ENCODE results near the gene SYK. TPM values are rescaled to one million over a fixed set of nuclear protein-coding genes. Genes with fewer than 3 reads are reported as not detected.
A peak's percentile ranks its signal among the peaks of the same experiment; 100 is the strongest.

SYK gene
- total and polyA plus RNA-seq, 2 donors (not counting 1 experiment from before 2014, with no cell fraction given) = 60.3 to 242 TPM

DNA sequence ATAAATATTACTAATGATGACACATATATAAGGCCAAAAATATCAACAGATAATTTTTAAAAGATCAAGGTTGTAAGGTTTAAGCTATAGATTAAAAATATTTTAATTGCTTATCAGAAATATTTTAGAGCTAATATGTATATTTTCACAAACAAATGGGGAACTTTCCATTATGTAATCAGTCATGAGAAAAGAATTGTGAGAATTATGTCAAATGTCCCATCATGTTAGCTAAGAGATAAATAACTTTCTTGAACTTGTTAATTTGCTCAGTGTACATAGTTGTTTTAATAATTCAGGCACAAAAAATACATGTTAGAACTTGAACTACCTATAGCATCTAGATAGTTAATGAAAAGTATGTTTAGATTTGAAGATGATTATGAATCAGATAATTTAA lies 67.7 kb downstream of the SYK start:
- Histone ChIP-seq H3K4me2 (replicated peaks; ENCODE audit: low read depth, low read length, poor library complexity, severe bottlenecking) (no peak overlapping the region), H3K9me3 (ENCODE audit: control extremely low read depth in 1 of 3, control insufficient read depth in 2 of 3, insufficient read depth in 1 of 3, low read length in 2 of 3) (no peaks in the 10 kb centered on the region), H3K36me3 (replicated peaks in 1 of 2; ENCODE audit: control extremely low read depth in 1 of 2, control insufficient read depth in 1 of 2, extremely low read depth in 1 of 2, insufficient read depth in 2 of 2, low read length in 1 of 2) (peaks cover 3 to 75% of the 10 kb centered on the region in 2 experiments), H3K27me3 (replicated peaks in 1 of 4; ENCODE audit: control extremely low read depth in 1 of 4, control insufficient read depth in 3 of 4, insufficient read depth in 4 of 4, low read length in 3 of 4) (no peaks in the 10 kb centered on the region), H3K9ac (ENCODE audit: low read length) (no peak overlapping the region), H3K79me2 (ENCODE audit: control insufficient read depth, insufficient read depth, low read length) (peaks cover 30% of the 10 kb centered on the region), H3K4me1 (ENCODE audit: control insufficient read depth in 2 of 2, insufficient read depth in 2 of 2, low read length in 2 of 2) (no peaks in the 10 kb centered on the region), H3K4me3 (ENCODE audit: control extremely low read depth in 1 of 5, extremely low read depth in 1 of 5, insufficient read depth in 1 of 5, low read depth in 2 of 5, low read length in 4 of 5) (no peak overlapping the region), H3K27ac (ENCODE audit: low read length in 2 of 2) (peak overlapping the region in 1 of 2 donors; percentile 35), H4K20me1 (ENCODE audit: control insufficient read depth, insufficient read depth, low read length, poor library complexity, severe bottlenecking) (peaks cover 33% of the 10 kb centered on the region), H2AFZ (ENCODE audit: insufficient read depth, low read depth, low read length, poor library complexity, severe bottlenecking) (no peak overlapping the region)
- H3K27ac Mint-ChIP-seq = no peak overlapping the region
- no peak for ATAC-seq (ENCODE audit: low read depth)
- TF ChIP-seq, protein P1, sequence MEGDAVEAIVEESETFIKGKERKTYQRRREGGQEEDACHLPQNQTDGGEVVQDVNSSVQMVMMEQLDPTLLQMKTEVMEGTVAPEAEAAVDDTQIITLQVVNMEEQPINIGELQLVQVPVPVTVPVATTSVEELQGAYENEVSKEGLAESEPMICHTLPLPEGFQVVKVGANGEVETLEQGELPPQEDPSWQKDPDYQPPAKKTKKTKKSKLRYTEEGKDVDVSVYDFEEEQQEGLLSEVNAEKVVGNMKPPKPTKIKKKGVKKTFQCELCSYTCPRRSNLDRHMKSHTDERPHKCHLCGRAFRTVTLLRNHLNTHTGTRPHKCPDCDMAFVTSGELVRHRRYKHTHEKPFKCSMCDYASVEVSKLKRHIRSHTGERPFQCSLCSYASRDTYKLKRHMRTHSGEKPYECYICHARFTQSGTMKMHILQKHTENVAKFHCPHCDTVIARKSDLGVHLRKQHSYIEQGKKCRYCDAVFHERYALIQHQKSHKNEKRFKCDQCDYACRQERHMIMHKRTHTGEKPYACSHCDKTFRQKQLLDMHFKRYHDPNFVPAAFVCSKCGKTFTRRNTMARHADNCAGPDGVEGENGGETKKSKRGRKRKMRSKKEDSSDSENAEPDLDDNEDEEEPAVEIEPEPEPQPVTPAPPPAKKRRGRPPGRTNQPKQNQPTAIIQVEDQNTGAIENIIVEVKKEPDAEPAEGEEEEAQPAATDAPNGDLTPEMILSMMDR (IDR thresholded peaks at IDR 0.05) = no peak
- TF ChIP-seq EZH2 (IDR thresholded peaks at IDR 0.05; ENCODE audit: borderline replicate concordance, insufficient read depth, low read depth, low read length, poor library complexity, severe bottlenecking) = no peak
- intact Hi-C loops (cut with micrococcal nuclease) = no loop called here
- H3K27me3 Mint-ChIP-seq = no peaks in the 10 kb centered on the region
- ChIA-PET CTCF (interaction anchor here (0.7 to 3.8 kb wide), 12 partner anchors 8 to 727 kb away, joined by 3 to 31 read pairs (median 6); no protein-coding TSS in a partner anchor), POLR2A (interaction anchor here (1.4 kb wide), 1 partner anchor 12 kb away, joined by 3 read pairs; no protein-coding TSS in a partner anchor)
- DNase-seq = no peak
- H3K9me3 Mint-ChIP-seq (ENCODE audit: insufficient read depth) = no peaks in the 10 kb centered on the region
- H3K4me3 Mint-ChIP-seq = no peak overlapping the region
- H3K4me1 Mint-ChIP-seq = peaks cover 1% of the 10 kb centered on the region

DNA sequence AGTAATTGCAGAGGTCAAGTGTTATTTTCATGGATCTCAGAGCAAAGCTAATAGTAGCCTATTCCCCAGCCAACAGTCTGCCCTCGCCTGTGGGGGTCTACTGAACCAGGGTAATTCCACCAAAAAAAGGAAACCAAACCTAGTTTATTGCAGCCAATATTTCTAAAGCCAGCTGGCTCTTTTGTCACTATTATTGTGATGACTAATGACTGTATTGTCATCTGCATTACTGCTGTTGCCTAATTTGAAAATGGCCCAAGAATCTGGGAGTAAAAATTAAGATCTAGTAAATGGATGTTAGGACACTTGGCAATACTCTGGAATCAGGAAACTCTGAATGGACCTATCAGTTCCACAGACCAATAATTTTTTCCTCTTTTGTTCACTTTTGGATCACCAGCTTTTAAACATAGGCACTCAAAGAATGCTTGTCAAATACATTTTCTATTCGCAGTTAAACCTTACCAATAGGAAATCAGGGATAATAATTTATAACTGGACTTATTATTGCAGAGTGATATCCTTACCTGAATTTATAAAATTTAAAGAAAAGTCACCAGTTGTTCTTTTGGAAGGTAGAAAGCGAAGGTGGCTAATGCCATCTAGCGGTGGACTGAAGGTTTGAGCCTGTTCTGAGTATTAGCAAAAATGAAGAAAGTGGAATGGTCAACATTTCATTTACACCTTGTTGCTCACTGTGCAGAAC lies 69.2 kb downstream of the SYK start:
- Mint-ChIP-seq H3K4me3 (no peak overlapping the region), H3K27ac (no peak overlapping the region), H3K9me3 (ENCODE audit: insufficient read depth) (no peaks in the 10 kb centered on the region), H3K27me3 (no peaks in the 10 kb centered on the region), H3K4me1 (peaks cover 1% of the 10 kb centered on the region)
- peak; percentile 39 for ATAC-seq (ENCODE audit: low read depth)
- peaks cover 34% of the 10 kb centered on the region for H3K79me2 ChIP-seq (ENCODE audit: control insufficient read depth, insufficient read depth, low read length)
- intact Hi-C loops (cut with micrococcal nuclease) = loop anchor here (1.0 to 5.0 kb wide), 6 partner anchors 38 to 1268 kb away; no protein-coding TSS in a partner anchor
- DNase-seq = peak; percentile 70
- H3K9me3 ChIP-seq (ENCODE audit: control extremely low read depth in 1 of 3, control insufficient read depth in 2 of 3, insufficient read depth in 1 of 3, low read length in 2 of 3) = no peaks in the 10 kb centered on the region
- ChIA-PET CTCF (interaction anchor here (0.6 to 3.8 kb wide), 24 partner anchors 9 to 1432 kb away, joined by 3 to 31 read pairs (median 4); no protein-coding TSS in a partner anchor), POLR2A (no interaction called here)
- H3K27me3 ChIP-seq (replicated peaks in 1 of 4; ENCODE audit: control extremely low read depth in 1 of 4, control insufficient read depth in 3 of 4, insufficient read depth in 4 of 4, low read length in 3 of 4) = no peaks in the 10 kb centered on the region
- no peak overlapping the region for H2AFZ ChIP-seq (ENCODE audit: insufficient read depth, low read depth, low read length, poor library complexity, severe bottlenecking)
- no peak overlapping the region for H3K4me2 ChIP-seq (replicated peaks; ENCODE audit: low read depth, low read length, poor library complexity, severe bottlenecking)
- no peak overlapping the region for H3K4me3 ChIP-seq (ENCODE audit: control extremely low read depth in 1 of 5, extremely low read depth in 1 of 5, insufficient read depth in 1 of 5, low read depth in 2 of 5, low read length in 4 of 5)
- H3K4me1 ChIP-seq (ENCODE audit: control insufficient read depth in 2 of 2, insufficient read depth in 2 of 2, low read length in 2 of 2) = no peaks in the 10 kb centered on the region
- TF ChIP-seq EZH2 (IDR thresholded peaks at IDR 0.05; ENCODE audit: borderline replicate concordance, insufficient read depth, low read depth, low read length, poor library complexity, severe bottlenecking) = no peak
- TF ChIP-seq, protein P1 (IDR thresholded peaks at IDR 0.05) = peak; percentile 99
- H3K27ac ChIP-seq (ENCODE audit: low read length in 2 of 2) = peak overlapping the region in 1 of 2 donors; percentile 44
- H3K9ac ChIP-seq (ENCODE audit: low read length) = no peak overlapping the region
- H4K20me1 ChIP-seq (ENCODE audit: control insufficient read depth, insufficient read depth, low read length, poor library complexity, severe bottlenecking) = peaks cover 35% of the 10 kb centered on the region
- WGBS (ENCODE audit: insufficient coverage) = no CpG with 5 or more reads among the region's 4 CpGs
- peaks cover 3 to 70% of the 10 kb centered on the region in 2 experiments for H3K36me3 ChIP-seq (replicated peaks in 1 of 2; ENCODE audit: control extremely low read depth in 1 of 2, control insufficient read depth in 1 of 2, extremely low read depth in 1 of 2, insufficient read depth in 2 of 2, low read length in 1 of 2)

Measured in B cell (primary cell).